Inferior parietal cortex (tissue), 1 donor: ENCODE measurements around the gene RAB3A.
A peak's percentile ranks its signal among the peaks of the same experiment; 100 is the strongest.

Experiments
- DNase-seq: peaks from one replicate; pipeline ENCODE4 v3.0.0-alpha.2; 2016; ENCODE audit errors: extremely low spot score

RAB3A gene, protein sequence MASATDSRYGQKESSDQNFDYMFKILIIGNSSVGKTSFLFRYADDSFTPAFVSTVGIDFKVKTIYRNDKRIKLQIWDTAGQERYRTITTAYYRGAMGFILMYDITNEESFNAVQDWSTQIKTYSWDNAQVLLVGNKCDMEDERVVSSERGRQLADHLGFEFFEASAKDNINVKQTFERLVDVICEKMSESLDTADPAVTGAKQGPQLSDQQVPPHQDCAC

DNA sequence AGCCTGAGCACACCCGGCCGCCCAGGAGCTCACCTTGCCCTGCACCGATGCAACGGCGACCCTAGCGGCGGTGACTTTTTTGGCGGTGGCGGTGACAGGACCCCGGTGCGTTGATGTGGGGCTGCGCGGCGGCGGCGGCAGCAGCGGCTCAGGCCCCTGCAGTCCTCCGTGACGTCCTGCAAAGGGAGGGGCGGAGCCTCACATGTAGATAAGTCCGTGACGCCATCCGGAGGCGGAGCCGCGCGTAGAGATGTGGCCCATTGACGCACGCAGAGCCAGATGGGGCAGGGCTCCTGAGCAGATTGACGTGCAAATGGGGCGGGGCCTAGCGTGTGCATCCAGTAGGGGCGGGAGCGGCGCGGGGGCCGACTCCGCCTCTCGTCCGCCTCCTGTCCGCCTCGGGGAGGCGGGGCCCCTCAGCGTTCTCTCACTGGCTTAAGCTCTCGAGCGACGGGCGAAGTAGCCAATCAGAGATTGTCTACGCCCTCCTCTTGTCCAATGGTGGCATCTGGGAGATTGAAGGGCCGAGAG is at the start of gene RAB3A:
RAB3A (minus strand) TSS at position 180 of the 531 bp plus-strand sequence. CDS start 1,302 bp downstream, outside the sequence.
- DNase-seq = peak; percentile 100

- DNase-seq = no peak
These were observed 49.3 kb upstream of the RAB3A start for GRCh38 chr19:18253130-18253529.

- DNase-seq = no peak
These were observed 48.5 kb upstream of the RAB3A start for GRCh38 chr19:18252370-18252717.

DNA sequence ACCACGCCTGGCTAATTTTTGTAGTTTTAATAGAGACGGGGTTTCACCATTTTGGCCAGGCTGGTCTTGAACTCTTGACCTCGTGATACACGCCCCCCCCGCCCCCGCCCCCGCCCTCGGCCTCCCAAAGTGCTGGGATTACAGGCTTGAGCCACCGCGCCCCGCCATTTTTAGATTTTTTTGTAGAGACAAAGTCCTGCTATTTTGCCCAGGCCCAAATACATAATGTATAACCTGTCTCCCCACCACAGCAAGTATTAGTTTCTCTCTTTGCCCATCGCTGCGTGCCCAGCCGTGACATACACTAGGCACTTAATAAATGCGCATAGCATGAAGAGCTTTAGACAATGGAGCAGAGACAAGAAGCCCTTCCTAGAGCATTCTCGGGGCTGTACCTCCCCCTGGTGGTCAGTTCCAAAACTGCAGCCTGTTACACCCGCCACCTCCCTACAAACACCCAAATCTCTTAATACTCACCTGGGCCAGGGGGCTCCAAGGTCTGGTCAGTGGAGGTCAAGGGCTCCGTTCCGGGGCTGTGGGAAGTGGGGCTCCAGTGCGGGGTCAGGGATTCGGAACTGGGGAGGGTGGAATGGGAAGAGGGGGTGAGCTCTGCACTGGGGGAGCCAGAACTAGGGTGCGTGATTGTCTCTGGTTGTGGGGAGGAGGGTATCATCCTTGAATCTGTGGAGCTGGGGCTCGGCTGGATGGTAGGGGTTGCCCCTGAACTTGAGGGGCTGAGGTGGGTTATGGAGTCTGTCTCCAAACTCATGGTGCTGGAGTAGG is 47.9 kb upstream of the RAB3A start:
- peak; percentile 87 for DNase-seq

DNA sequence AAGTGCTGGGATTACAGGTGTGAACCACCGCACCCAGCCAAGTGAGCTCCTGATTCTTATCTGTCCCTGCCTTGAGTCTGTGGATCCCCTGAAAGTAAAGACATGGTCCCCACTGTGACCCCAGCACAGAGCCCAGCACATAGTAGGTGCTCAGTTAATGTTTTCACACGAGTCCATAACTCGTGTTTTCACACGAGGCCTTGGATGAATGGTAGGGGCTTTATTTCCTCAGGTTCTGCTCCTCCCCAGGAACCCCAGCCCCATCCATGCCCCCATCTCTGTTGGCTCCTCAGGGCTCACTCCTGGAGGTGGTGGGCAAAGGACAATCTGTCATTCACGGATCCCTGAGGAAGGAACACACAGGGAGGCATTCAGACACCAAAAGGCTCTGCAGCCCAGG is 46.0 kb upstream of the RAB3A start:
- no peak for DNase-seq

DNA sequence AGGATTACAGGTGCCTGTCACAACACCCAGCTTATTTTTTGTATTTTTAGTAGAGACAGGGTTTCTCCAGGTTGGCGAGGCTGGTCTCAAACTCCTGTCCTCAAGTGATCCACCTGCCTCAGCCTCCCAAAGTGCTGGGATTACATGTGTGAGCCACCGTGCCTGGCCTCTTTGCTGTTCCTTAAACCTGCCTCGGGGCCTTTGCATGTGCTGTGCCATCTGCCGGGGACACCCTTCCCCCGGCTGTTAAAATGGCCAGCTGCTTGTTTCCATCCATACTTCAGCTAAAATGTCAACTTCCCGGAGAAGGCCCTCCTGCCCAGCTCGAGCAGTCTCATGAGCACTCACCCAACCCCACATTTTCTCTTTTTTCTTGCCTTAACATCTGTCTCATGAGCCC is 41.5 kb upstream of the RAB3A start:
- no peak for DNase-seq

DNA sequence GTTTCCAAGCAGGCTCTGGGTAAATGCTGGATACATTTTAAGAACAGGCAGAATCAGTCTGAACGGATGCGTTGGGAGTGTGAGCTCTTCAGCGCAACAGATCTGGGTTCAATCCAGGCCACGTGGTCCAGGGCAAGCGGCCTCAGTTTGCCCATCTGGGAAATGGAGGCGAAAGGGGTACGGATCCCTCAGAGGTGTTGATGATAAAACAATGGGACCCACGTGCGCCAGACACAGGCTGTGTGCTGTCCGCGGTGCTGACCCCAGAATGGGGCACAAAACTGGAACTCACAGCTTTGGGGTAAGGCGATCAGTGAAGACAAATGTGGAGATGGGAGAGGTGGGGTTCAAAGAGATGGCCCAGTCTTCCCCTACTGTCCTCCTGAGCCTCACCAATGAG is 35.5 kb upstream of the RAB3A start:
- no peak for DNase-seq

- DNase-seq = no peak
These were observed 30.4 kb upstream of the RAB3A start for GRCh38 chr19:18234194-18234593.

GRCh38 chr19:18233224-18233825 is 29.5 kb upstream of the RAB3A start:
- no peak for DNase-seq

DNA sequence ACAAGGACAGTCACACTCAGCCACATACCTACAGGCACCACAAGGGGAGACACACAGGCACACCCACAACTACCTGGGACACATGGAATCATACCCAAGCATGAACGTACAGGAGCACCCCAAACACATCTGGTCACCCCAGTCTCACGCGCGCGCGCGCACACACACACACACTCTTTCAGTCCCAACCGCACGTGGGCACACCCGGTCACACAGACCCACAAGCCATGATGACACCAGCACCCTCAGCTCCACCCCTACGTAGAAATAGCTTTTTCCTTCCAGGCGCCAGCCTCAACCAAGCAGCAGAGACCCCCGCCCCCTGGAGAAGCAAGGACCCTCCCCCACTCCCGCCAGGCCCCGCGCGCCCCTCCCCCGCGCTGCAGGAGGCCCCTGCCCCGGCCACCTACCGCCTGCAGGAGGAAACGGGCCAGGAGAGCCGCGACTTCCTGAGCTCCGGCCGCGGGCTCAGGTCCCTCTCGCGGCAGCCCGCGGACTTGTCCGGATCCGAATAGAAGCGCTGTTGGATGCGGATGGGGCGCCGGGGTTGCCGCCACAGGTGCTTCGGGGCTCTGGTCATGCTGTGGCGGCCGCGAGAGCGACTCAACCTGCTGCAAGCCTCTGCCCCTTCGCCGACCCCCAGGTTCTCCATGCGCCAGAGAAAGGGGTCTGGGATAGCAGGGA is 28.8 kb upstream of the RAB3A start:
- no peak for DNase-seq

DNA sequence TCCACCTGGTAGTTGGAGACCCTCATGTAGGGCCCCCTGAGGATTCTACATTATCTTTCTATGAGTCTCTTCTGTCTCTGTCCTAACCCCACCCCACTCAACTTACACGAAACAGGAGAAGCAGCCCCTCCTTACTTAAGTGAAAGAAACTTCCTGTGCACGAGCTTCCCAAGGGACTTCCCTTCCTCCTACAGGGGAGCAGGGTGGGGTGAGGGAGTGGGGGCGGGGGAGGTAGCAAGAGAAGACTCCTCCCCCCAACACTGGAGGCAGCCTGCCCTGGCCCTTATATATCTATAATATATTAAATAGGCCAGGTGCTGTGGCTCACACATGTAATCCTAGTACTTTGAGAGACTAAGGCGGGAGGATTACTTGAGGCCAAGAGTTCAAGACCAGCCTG is 27.9 kb upstream of the RAB3A start:
- DNase-seq = no peak

- DNase-seq = peak; percentile 23
These were observed 27.3 kb upstream of the RAB3A start for GRCh38 chr19:18230941-18231734.

DNA sequence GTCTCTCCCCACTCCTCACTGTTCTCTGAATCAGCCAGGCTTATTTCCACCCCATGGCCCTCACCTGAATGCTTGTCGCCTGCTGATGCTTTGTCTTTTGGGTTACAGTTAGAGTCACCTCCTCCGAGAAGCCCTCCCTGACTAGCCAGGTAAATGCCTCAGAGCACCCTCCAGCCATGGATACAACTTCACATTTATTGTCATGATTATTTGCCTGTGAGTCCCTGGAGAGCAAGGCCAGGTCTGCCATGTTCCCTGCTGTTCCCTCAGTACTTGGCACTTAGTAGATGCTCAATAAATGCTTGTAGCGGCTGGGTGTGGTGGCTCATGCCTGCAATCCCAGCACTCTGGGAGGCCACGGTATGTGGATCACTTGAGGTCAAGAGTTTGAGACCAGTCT is 26.1 kb upstream of the RAB3A start:
- no peak for DNase-seq

GRCh38 chr19:18229474-18229873 is 25.6 kb upstream of the RAB3A start:
- DNase-seq = no peak

- no peak for DNase-seq
These were observed 24.0 kb upstream of the RAB3A start for GRCh38 chr19:18227781-18228271.

GRCh38 chr19:18226956-18227780 is 23.3 kb upstream of the RAB3A start:
- no peak for DNase-seq

DNA sequence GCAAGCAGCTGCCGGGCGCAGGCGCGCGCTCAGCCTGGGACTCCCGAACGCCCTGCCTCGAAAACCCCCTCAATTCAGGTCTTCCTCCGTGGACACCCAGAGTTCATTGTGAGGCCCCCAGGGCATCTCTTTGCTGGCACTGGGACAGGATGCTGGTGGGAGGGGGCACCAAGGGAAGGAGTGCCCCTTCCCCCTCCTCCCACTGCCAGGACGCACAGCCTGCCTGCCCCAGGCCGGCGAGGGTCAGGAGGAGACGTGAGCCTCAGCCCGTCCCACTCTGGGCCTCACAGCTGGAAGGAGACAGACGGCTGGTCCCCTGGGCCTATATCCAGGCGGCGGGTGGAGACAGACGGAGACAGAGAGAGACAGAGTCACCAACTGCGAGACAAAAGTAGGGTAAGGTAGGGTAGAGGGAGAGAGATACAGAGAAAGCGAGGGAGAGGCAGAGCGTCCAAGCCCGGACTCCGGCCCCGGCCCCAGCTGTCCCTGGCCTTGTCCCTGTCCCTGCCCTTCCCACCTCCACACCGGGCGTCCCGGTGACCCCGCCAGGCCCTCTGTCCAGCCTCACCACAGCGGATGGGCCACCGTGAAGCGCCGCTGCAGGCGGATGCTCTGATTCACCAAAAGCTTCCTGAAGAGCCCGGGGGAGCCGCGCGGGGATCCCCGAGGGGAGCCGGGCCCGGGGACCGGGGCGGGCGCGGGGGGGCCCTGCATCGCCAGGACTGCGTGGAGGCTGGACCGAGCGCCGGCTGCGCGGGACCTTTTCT is 22.0 kb upstream of the RAB3A start, which contains the start of gene PDE4C:
PDE4C (minus strand) TSS at position 737 of the 767 bp plus-strand sequence; CDS start at position 714, 23 bp downstream.
- no peak for DNase-seq

DNA sequence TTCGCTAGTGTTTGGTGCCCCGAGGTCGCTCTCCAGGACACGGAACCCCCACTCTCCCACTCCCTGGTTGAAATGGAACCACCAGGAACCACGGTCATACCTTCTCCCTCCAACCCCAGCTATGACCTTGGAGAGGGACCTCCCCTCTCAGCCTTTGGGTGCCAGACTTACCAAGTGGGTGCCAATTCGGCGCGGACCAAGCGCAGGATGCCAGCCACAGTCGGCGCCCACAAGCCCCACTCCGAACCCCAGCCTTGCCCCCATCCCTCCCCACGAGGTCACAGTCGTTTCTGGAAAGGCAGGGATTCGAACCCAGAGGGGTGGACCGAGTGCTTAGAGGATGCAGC is 21.5 kb upstream of the RAB3A start:
- DNase-seq = no peak

- DNase-seq = peak; percentile 91
These were observed 20.9 kb upstream of the RAB3A start for GRCh38 chr19:18224525-18225354.
